H1 (cell line): ENCODE measurements around the gene CRAT. TPM values are rescaled to one million over a fixed set of nuclear protein-coding genes. Genes with fewer than 3 reads are reported as not detected.

Experiments
- CTCF ChIA-PET: fragments of 300-600 bp; sonication (Branson Sonifier 250); formaldehyde crosslinking; loops from one replicate; lab custom pipeline; 2021; ENCODE audit not compliant: partially characterized antibody; lab: Charles Lee
- POLR2A ChIA-PET: fragments of 300-600 bp; sonication (Branson Sonifier 250); formaldehyde crosslinking; loops from one replicate; lab custom pipeline; 2021; ENCODE audit warnings: inconsistent platforms; ENCODE audit not compliant: partially characterized antibody; lab: Charles Lee
- DNase-seq, 2 experiments: peaks; one replicate each; pipeline versions ENCODE4 v3.0.0 to v3.0.0-alpha.2; 2010 to 2022; ENCODE audit warnings: low spot score in 2 of 2, low read depth in 1 of 2, mixed read lengths in 1 of 2
- FAIRE-seq: peaks from 2 replicates; lab custom pipeline; 2011; peaks lifted over from hg19 to GRCh38; lab: Jason Lieb, UNC
- H2AFZ ChIP-seq: 2 replicates; pipeline ENCODE4 v1.8.1; 2012; ENCODE audit warnings: low read length, inconsistent platforms
- H2AK5ac ChIP-seq: 2 replicates; pipeline ENCODE4 v1.6.1; 2013; ENCODE audit warnings: low read depth, low read length
- H2BK120ac ChIP-seq: replicated peaks from 2 replicates; pipeline ENCODE3; 2013; ENCODE audit warnings: low read depth, low read length, inconsistent platforms
- H2BK12ac ChIP-seq: 2 replicates; pipeline ENCODE4 v1.6.1; 2013; ENCODE audit warnings: low read depth, low read length
- H2BK15ac ChIP-seq: 2 replicates; pipeline ENCODE4 v1.6.1; 2013; ENCODE audit warnings: low read length
- H2BK20ac ChIP-seq: 2 replicates; pipeline ENCODE4 v1.6.1; 2013; ENCODE audit warnings: low read length
- H2BK5ac ChIP-seq: 2 replicates; pipeline ENCODE4 v1.6.1; 2013; ENCODE audit warnings: low read depth, low read length
- H3K14ac ChIP-seq: 2 replicates; pipeline ENCODE4 v1.6.1; 2013; ENCODE audit warnings: inconsistent platforms; ENCODE audit not compliant: insufficient read length
- H3K18ac ChIP-seq: 2 replicates; pipeline ENCODE4 v1.6.1; 2013; ENCODE audit warnings: low read length; ENCODE audit errors: extremely low read depth
- H3K23ac ChIP-seq: 2 replicates; pipeline ENCODE4 v1.6.1; 2013; ENCODE audit warnings: inconsistent platforms; ENCODE audit not compliant: insufficient read length
- H3K23me2 ChIP-seq: 2 replicates; pipeline ENCODE4 v1.6.1; 2013; ENCODE audit warnings: low read depth, low read length
- H3K27ac ChIP-seq: 2 replicates; pipeline ENCODE4 v1.6.1; 2011; ENCODE audit warnings: low read depth, low read length, inconsistent platforms
- H3K27me3 ChIP-seq, 4 experiments: replicated peaks in 1 of 4; 1 replicate in 1 of 4; 2 replicates in 3 of 4; pipeline versions ENCODE4 v1.6.1 to v1.8.1; 2011 to 2013; ENCODE audit warnings: low read length in 3 of 4, mild to moderate bottlenecking in 3 of 4, inconsistent platforms in 2 of 4, mixed read lengths in 2 of 4, moderate library complexity in 1 of 4; ENCODE audit not compliant: control insufficient read depth in 3 of 4, insufficient read depth in 3 of 4; ENCODE audit errors: extremely low read depth in 1 of 4
- H3K36me3 ChIP-seq, 4 experiments: 2 replicates each; pipeline versions ENCODE4 v1.6.1 to v1.8.1; 2011 to 2013; ENCODE audit warnings: mild to moderate bottlenecking in 4 of 4, low read length in 3 of 4, moderate library complexity in 2 of 4, control low read depth in 1 of 4, inconsistent platforms in 1 of 4; ENCODE audit not compliant: insufficient read depth in 4 of 4, control insufficient read depth in 2 of 4
- H3K4ac ChIP-seq: replicated peaks from 2 replicates; pipeline ENCODE3; 2013; ENCODE audit warnings: low read length, low read depth, mixed read lengths, inconsistent platforms; ENCODE audit not compliant: insufficient read length
- H3K4me1 ChIP-seq, 4 experiments: replicated peaks in 1 of 4; 1 replicate in 1 of 4; 2 replicates in 3 of 4; pipeline versions ENCODE4 v1.6.1 to v1.8.1; 2011 to 2013; ENCODE audit warnings: low read length in 3 of 4, inconsistent platforms in 2 of 4, mixed read lengths in 1 of 4; ENCODE audit not compliant: insufficient read depth in 4 of 4, control insufficient read depth in 3 of 4
- H3K4me2 ChIP-seq, 2 experiments: 2 replicates each; pipeline versions ENCODE4 v1.6.1 to v1.8.1; 2011 to 2013; ENCODE audit warnings: low read depth in 2 of 2, low read length in 2 of 2, control low read depth in 1 of 2, inconsistent platforms in 1 of 2, mild to moderate bottlenecking in 1 of 2; ENCODE audit not compliant: insufficient read depth in 1 of 2
- H3K4me3 ChIP-seq, 4 experiments: fragments of 200-600, 300-600 bp in 1 of 4; sonication (generic), shearing (Covaris generic), sonication (Bioruptor Twin) in 1 of 4; 2 replicates each; pipeline versions ENCODE4 v1.5.1 to v1.8.1; 2011 to 2016; ENCODE audit warnings: low read length in 4 of 4, low read depth in 3 of 4, control low read depth in 2 of 4, inconsistent platforms in 2 of 4, mild to moderate bottlenecking in 2 of 4, mixed read lengths in 1 of 4, moderate library complexity in 1 of 4; ENCODE audit not compliant: insufficient read depth in 2 of 4; ENCODE audit errors: extremely low read depth in 1 of 4
- H3K56ac ChIP-seq: replicated peaks from 2 replicates; pipeline ENCODE3; 2013; ENCODE audit warnings: low read depth, mild to moderate bottlenecking, mixed read lengths, low read length, inconsistent platforms; ENCODE audit not compliant: insufficient read length
- H3K79me1 ChIP-seq: 2 replicates; pipeline ENCODE4 v1.6.1; 2013; ENCODE audit warnings: low read depth, low read length, control low read depth
- H3K79me2 ChIP-seq, 2 experiments: 2 replicates each; pipeline versions ENCODE4 v1.6.1 to v1.8.1; 2012 to 2013; ENCODE audit warnings: low read length in 2 of 2, mild to moderate bottlenecking in 2 of 2, inconsistent platforms in 1 of 2; ENCODE audit not compliant: insufficient read depth in 2 of 2, control insufficient read depth in 1 of 2
- H3K9ac ChIP-seq, 4 experiments: replicated peaks in 1 of 4; 1 replicate in 1 of 4; 2 replicates in 3 of 4; pipeline versions ENCODE4 v1.6.1 to v1.8.1; 2011 to 2013; ENCODE audit warnings: low read depth in 3 of 4, low read length in 3 of 4, control low read depth in 2 of 4, mild to moderate bottlenecking in 2 of 4, moderate library complexity in 2 of 4, inconsistent platforms in 1 of 4; ENCODE audit errors: extremely low read depth in 1 of 4
- H3K9me3 ChIP-seq, 2 experiments: 2 replicates each; pipeline versions ENCODE4 v1.6.1 to v1.8.1; 2012 to 2013; ENCODE audit warnings: mild to moderate bottlenecking in 2 of 2, moderate library complexity in 2 of 2, control low read depth in 1 of 2, inconsistent platforms in 1 of 2, low read depth in 1 of 2, low read length in 1 of 2, mixed read lengths in 1 of 2; ENCODE audit not compliant: insufficient read depth in 2 of 2
- H4K20me1 ChIP-seq, 2 experiments: replicated peaks in 1 of 2; 2 replicates each; pipeline versions ENCODE3 to v1.8.1; 2011 to 2013; ENCODE audit warnings: inconsistent platforms in 2 of 2, low read length in 2 of 2, mild to moderate bottlenecking in 1 of 2; ENCODE audit not compliant: insufficient read depth in 2 of 2, control insufficient read depth in 1 of 2
- H4K5ac ChIP-seq: 2 replicates; pipeline ENCODE4 v1.6.1; 2013; ENCODE audit warnings: low read length, low read depth, mixed read lengths, inconsistent platforms; ENCODE audit not compliant: insufficient read length
- H4K8ac ChIP-seq: 2 replicates; pipeline ENCODE4 v1.8.0; 2013; ENCODE audit warnings: mild to moderate bottlenecking, moderate library complexity, low read length, inconsistent platforms; ENCODE audit not compliant: insufficient read depth; ENCODE audit errors: extremely low read depth
- H4K91ac ChIP-seq: replicated peaks from 2 replicates; pipeline ENCODE3; 2013; ENCODE audit warnings: low read length, mixed read lengths, inconsistent platforms; ENCODE audit not compliant: insufficient read length
- ATF3 ChIP-seq: IDR thresholded peaks from 2 replicates; pipeline ENCODE4 v1.6.1; 2011; ENCODE audit warnings: low read depth, mild to moderate bottlenecking, low read length; ENCODE audit not compliant: insufficient read depth
- CEBPB ChIP-seq: IDR thresholded peaks from 2 replicates; pipeline ENCODE4 v1.6.1; 2012; ENCODE audit warnings: low read depth, low read length
- EP300 ChIP-seq, 2 experiments: IDR thresholded peaks; 1 replicate in 1 of 2; 2 replicates in 1 of 2; pipeline ENCODE4 v1.6.1; 2011 to 2012; ENCODE audit warnings: low read depth in 2 of 2, low read length in 2 of 2, mild to moderate bottlenecking in 2 of 2, borderline replicate concordance in 1 of 2, inconsistent platforms in 1 of 2, moderate library complexity in 1 of 2
- FOSL1 ChIP-seq: IDR thresholded peaks from 2 replicates; pipeline ENCODE4 v1.6.1; 2011; ENCODE audit warnings: mild to moderate bottlenecking, low read depth, low read length, moderate library complexity; ENCODE audit not compliant: insufficient read depth
- GTF2F1 ChIP-seq: IDR thresholded peaks from 2 replicates; pipeline ENCODE4 v1.6.1; 2012; ENCODE audit warnings: low read depth, low read length, improper control_type of control experiment, borderline replicate concordance
- JUN ChIP-seq: IDR thresholded peaks from 2 replicates; pipeline ENCODE4 v1.6.1; 2011; ENCODE audit warnings: low read depth, mild to moderate bottlenecking, improper control_type of control experiment, low read length
- MAFK ChIP-seq: IDR thresholded peaks from 2 replicates; pipeline ENCODE4 v1.6.1; 2012; ENCODE audit warnings: low read depth, mild to moderate bottlenecking, improper control_type of control experiment, low read length
- PHF8 ChIP-seq: fragments of 200-600 bp; sonication (generic); conservative IDR thresholded peaks from 2 replicates; pipeline ENCODE4 v1.7.1; 2012; ENCODE audit warnings: low read depth, mild to moderate bottlenecking, inconsistent platforms, low read length, moderate library complexity
- RFX5 ChIP-seq: IDR thresholded peaks from 2 replicates; pipeline ENCODE4 v1.6.1; 2011; ENCODE audit warnings: low read depth, low read length, improper control_type of control experiment, borderline replicate concordance
- SP2 ChIP-seq: IDR thresholded peaks from 2 replicates; pipeline ENCODE4 v1.6.1; 2012; ENCODE audit warnings: mild to moderate bottlenecking, low read length, inconsistent platforms
- SRF ChIP-seq: IDR thresholded peaks from 2 replicates; pipeline ENCODE4 v1.6.1; 2011; ENCODE audit warnings: mild to moderate bottlenecking, low read depth, low read length, moderate library complexity
- TAF7 ChIP-seq: optimal IDR thresholded peaks from 2 replicates; pipeline ENCODE3; 2011; ENCODE audit warnings: low read depth, mild to moderate bottlenecking, inconsistent platforms, low read length, moderate library complexity, borderline replicate concordance
- WGBS, 2 experiments: shearing (Covaris generic) in 1 of 2; methylation state at CpG; one replicate each; pipeline versions ENCODE4 v1.1.6 to v1.1.7; 2013 to 2015; ENCODE audit warnings: low lambda C conversion rate in 2 of 2, mixed read lengths in 2 of 2, inconsistent platforms in 1 of 2, low coverage in 1 of 2, missing lambda C conversion rate in 1 of 2; ENCODE audit not compliant: insufficient replicate concordance in 2 of 2, insufficient coverage in 1 of 2, insufficient read length in 1 of 2; ENCODE audit errors: extremely low coverage in 1 of 2, missing lambda C conversion rate in 1 of 2; 5-methylcytosine and 5-hydroxymethylcytosine counted together
- polyA plus RNA-seq, 7 experiments: library from polyadenylated mRNA; depleted of rRNA in 3 of 7; stranded (reverse) in 5 of 7; unstranded in 2 of 7; fragments of >200 nt in 5 of 7; fragments of 200-250 nt in 2 of 7; gene quantifications; 1 replicate in 5 of 7; 2 replicates in 1 of 7; 4 replicates in 1 of 7; pipeline versions ENCODE4 v1.2.1 to v1.2.3, GENCODE V29; 2011 to 2013; ENCODE audit warnings: missing spikeins in 2 of 7, mixed read lengths in 2 of 7
- total RNA-seq: library from RNA; stranded (reverse); fragmentation: NEBNext Ultra II Directional; extraction: Animal tissue kit (Norgen Biotek cat#: 25700); gene quantifications from 2 replicates; pipeline ENCODE4 v1.2.1, GENCODE V29; 2021

The CRAT gene
- total and polyA plus RNA-seq, 2 of the 8 experiments (the other 6 are each of a cell fraction or from before 2014, with no cell fraction given), result 8.2 to 17.3 TPM

GRCh38 chr9:129108805-129109536, 1.6 kb downstream of the CRAT start:
- H3K36me3 ChIP-seq, result no peaks in the 10 kb centered on the region
- H3K4me3 ChIP-seq, result no peak overlapping the region
- H2BK120ac ChIP-seq, result no peak overlapping the region
- H2BK15ac ChIP-seq, result no peak overlapping the region
- ChIA-PET CTCF (interaction anchor here (0.6 to 9.7 kb wide), 6 partner anchors 11 to 668 kb away, joined by 3 to 64 read pairs (median 3); no protein-coding TSS in a partner anchor), POLR2A (interaction anchor here (1.3 to 1.4 kb wide), 2 partner anchors 28 to 32 kb away, joined by 3 to 4 read pairs; partner anchors contain the start of gene DOLPP1)
- no peaks in the 10 kb centered on the region for H3K9me3 ChIP-seq
- H3K4me2 ChIP-seq, result no peak overlapping the region; a peak in 1 of 4 replicates
- H2BK12ac ChIP-seq, result no peak overlapping the region
- H3K56ac ChIP-seq, result no peak overlapping the region
- H2BK5ac ChIP-seq, result no peak overlapping the region
- H3K79me1 ChIP-seq, result peaks cover 4% of the 10 kb centered on the region
- 92% methylated on average over 10 of the region's 10 CpGs; no CpG with 5 or more reads in 1 of the 2 experiments for whole genome bisulfite sequencing, 2 experiments
- H3K23ac ChIP-seq, result no peak overlapping the region
- H3K27me3 ChIP-seq, result peaks cover 0 to 15% (median 13%) of the 10 kb centered on the region in 4 experiments; a peak in 5 of 7 replicates
- no peak overlapping the region for H2BK20ac ChIP-seq
- peaks cover 10% of the 10 kb centered on the region for H3K23me2 ChIP-seq
- H3K4me1 ChIP-seq, result peaks cover 0 to 5% (median 3%) of the 10 kb centered on the region in 4 experiments; a peak in 3 of 7 replicates
- H3K4ac ChIP-seq, result no peak overlapping the region
- H2AK5ac ChIP-seq, result no peak overlapping the region
- H4K5ac ChIP-seq, result no peak overlapping the region
- no peak overlapping the region for H4K91ac ChIP-seq
- no peak overlapping the region for H3K18ac ChIP-seq
- no peak overlapping the region for H3K9ac ChIP-seq
- DNase-seq, result no peak
- H4K20me1 ChIP-seq, result no peaks in the 10 kb centered on the region
- H3K14ac ChIP-seq, result no peak overlapping the region
- no peak overlapping the region for H3K27ac ChIP-seq
- no peak overlapping the region for H4K8ac ChIP-seq
- H3K79me2 ChIP-seq, result peaks cover 0 to 22% of the 10 kb centered on the region in 2 experiments; a peak in 2 of 4 replicates
- FAIRE-seq, result no peak
- H2AFZ ChIP-seq, result no peak overlapping the region
- TF ChIP-seq SRF (no peak), RFX5 (no peak), PHF8 (no peak), FOSL1 (no peak), GTF2F1 (no peak), CEBPB (no peak), EP300 (IDR thresholded peaks at IDR 0.05; ENCODE audit: borderline replicate concordance in 1 of 2, low read depth in 2 of 2, low read length in 2 of 2) (no peak), JUN (no peak), SP2 (no peak), ATF3 (no peak), TAF7 (no peak), MAFK (no peak)
